B cell (primary cell): ENCODE data around the gene KIAA1614. TPM values are rescaled to one million over a fixed set of nuclear protein-coding genes. Genes with fewer than 3 reads are reported as not detected.
A peak's percentile ranks its signal among the peaks of the same experiment; 100 is the strongest.

ENCODE experiments used
- ATAC-seq: fragments of 200-7000 bp; cut with Tn5 transposase; one replicate; pipeline ENCODE4 v1.10.0; 2021; ENCODE audit warnings: low read depth, mild to moderate bottlenecking, moderate number of reproducible peaks, moderate library complexity
- CTCF ChIA-PET: fragments of 350-600 bp; sonication (Branson Sonifier 250); formaldehyde crosslinking; loops from one replicate; lab custom pipeline; 2021; ENCODE audit warnings: antibody characterized with exemption, inconsistent platforms; lab: Charles Lee
- POLR2A ChIA-PET: fragments of 350-600 bp; sonication (Branson Sonifier 250); formaldehyde crosslinking; loops from one replicate; lab custom pipeline; 2021; ENCODE audit warnings: antibody characterized with exemption; lab: Charles Lee
- DNase-seq: peaks from one replicate; pipeline ENCODE4 v3.0.0; 2013
- H2AFZ ChIP-seq: 2 replicates; pipeline ENCODE4 v1.6.1; 2012; ENCODE audit warnings: mild to moderate bottlenecking, low read depth, low read length; ENCODE audit not compliant: insufficient read depth, poor library complexity, severe bottlenecking
- H3K27ac ChIP-seq, 2 donors: 1 replicate in 1 of 2; 2 replicates in 1 of 2; pipeline ENCODE4 v1.5.1; 2012 to 2013; ENCODE audit warnings: low read length in 2 of 2, mild to moderate bottlenecking in 2 of 2, moderate library complexity in 1 of 2
- H3K27me3 ChIP-seq, 4 experiments: fragments of 200-600 bp in 1 of 4; sonication (generic) in 1 of 4; replicated peaks in 1 of 4; 1 replicate in 2 of 4; 2 replicates in 2 of 4; pipeline versions ENCODE4 v1.6.1 to v1.7.0; 2013 to 2016; ENCODE audit warnings: low read length in 3 of 4, mild to moderate bottlenecking in 2 of 4, mixed read lengths in 1 of 4, moderate library complexity in 1 of 4; ENCODE audit not compliant: insufficient read depth in 4 of 4, control insufficient read depth in 3 of 4; ENCODE audit errors: control extremely low read depth in 1 of 4
- H3K36me3 ChIP-seq, 2 experiments: replicated peaks in 1 of 2; 1 replicate in 1 of 2; 2 replicates in 1 of 2; pipeline versions ENCODE4 v1.6.1 to v1.7.1; 2013; ENCODE audit warnings: low read length in 1 of 2; ENCODE audit not compliant: insufficient read depth in 2 of 2, control insufficient read depth in 1 of 2; ENCODE audit errors: control extremely low read depth in 1 of 2, extremely low read depth in 1 of 2
- H3K4me1 ChIP-seq, 2 donors: fragments of 200-600 bp in 1 of 2; sonication (generic) in 1 of 2; 1 replicate in 1 of 2; 2 replicates in 1 of 2; pipeline versions ENCODE4 v1.5.1 to v1.6.1; 2013 to 2017; ENCODE audit warnings: low read length in 2 of 2; ENCODE audit not compliant: control insufficient read depth in 2 of 2, insufficient read depth in 2 of 2
- H3K4me2 ChIP-seq: replicated peaks from 2 replicates; pipeline ENCODE3; 2012; ENCODE audit warnings: mild to moderate bottlenecking, low read depth, low read length; ENCODE audit not compliant: poor library complexity, severe bottlenecking
- H3K4me3 ChIP-seq, 5 experiments: fragments of 200-600 bp in 1 of 5; sonication (generic) in 1 of 5; 1 replicate in 3 of 5; 2 replicates in 2 of 5; pipeline versions ENCODE4 v1.5.1 to v1.7.0; 2011 to 2016; ENCODE audit warnings: low read length in 4 of 5, mild to moderate bottlenecking in 4 of 5, low read depth in 2 of 5, control low read depth in 1 of 5, moderate library complexity in 1 of 5; ENCODE audit not compliant: insufficient read depth in 1 of 5; ENCODE audit errors: control extremely low read depth in 1 of 5, extremely low read depth in 1 of 5
- H3K79me2 ChIP-seq: fragments of 200-600 bp; sonication (generic); one replicate; pipeline ENCODE4 v1.6.0; 2016; ENCODE audit warnings: low read length; ENCODE audit not compliant: control insufficient read depth, insufficient read depth
- H3K9ac ChIP-seq: fragments of 200-600 bp; sonication (generic); 2 replicates; pipeline ENCODE4 v1.6.1; 2017; ENCODE audit warnings: mild to moderate bottlenecking, low read length, moderate library complexity
- H3K9me3 ChIP-seq, 3 donors: one replicate each; pipeline versions ENCODE4 v1.6.1 to v1.7.1; 2013; ENCODE audit warnings: low read length in 2 of 3; ENCODE audit not compliant: control insufficient read depth in 2 of 3, insufficient read depth in 1 of 3; ENCODE audit errors: control extremely low read depth in 1 of 3
- H4K20me1 ChIP-seq: 2 replicates; pipeline ENCODE4 v1.6.0; 2012; ENCODE audit warnings: mild to moderate bottlenecking, low read length; ENCODE audit not compliant: insufficient read depth, control insufficient read depth, poor library complexity, severe bottlenecking
- H3K27ac Mint-ChIP-seq: one replicate; pipeline ENCODE4 v1.8.0; 2021; ENCODE audit warnings: mixed read lengths
- H3K27me3 Mint-ChIP-seq: one replicate; pipeline ENCODE4 v1.8.0; 2021; ENCODE audit warnings: mixed read lengths
- H3K4me1 Mint-ChIP-seq: one replicate; pipeline ENCODE4 v1.8.0; 2021; ENCODE audit warnings: mixed read lengths
- H3K4me3 Mint-ChIP-seq: one replicate; pipeline ENCODE4 v1.8.0; 2021; ENCODE audit warnings: mixed read lengths
- H3K9me3 Mint-ChIP-seq: one replicate; pipeline ENCODE4 v1.8.0; 2022; ENCODE audit warnings: mixed read lengths; ENCODE audit not compliant: insufficient read depth
- CTCF ChIP-seq: fragments of 200-600 bp; IDR thresholded peaks from one replicate; pipeline ENCODE4 v1.8.0; 2022; ENCODE audit warnings: antibody characterized with exemption, mild to moderate bottlenecking
- EZH2 ChIP-seq: IDR thresholded peaks from 2 replicates; pipeline ENCODE4 v1.6.1; 2012; ENCODE audit warnings: borderline replicate concordance, low read depth, mild to moderate bottlenecking, moderate library complexity, low read length; ENCODE audit not compliant: insufficient read depth, poor library complexity, severe bottlenecking
- WGBS: methylation state at CpG from one replicate; pipeline ENCODE4 v1.1.5; 2013; ENCODE audit warnings: missing lambda C conversion rate; ENCODE audit not compliant: insufficient coverage; 5-methylcytosine and 5-hydroxymethylcytosine counted together
- intact Hi-C: fragments of 100-400 bp; cut with micrococcal nuclease; formaldehyde crosslinking; loops from one replicate; pipeline ENCODE4 v1.10.0; 2022
- polyA minus RNA-seq: library from RNA; depleted of rRNA, polyadenylated mRNA; stranded (reverse); fragments of >200 nt; gene quantifications from 2 replicates; pipeline ENCODE4 v1.2.3, GENCODE V29; 2012
- polyA plus RNA-seq: library from polyadenylated mRNA; depleted of rRNA; stranded (reverse); fragments of >200 nt; gene quantifications from 2 replicates; pipeline ENCODE4 v1.2.3, GENCODE V29; 2012
- total RNA-seq, 2 donors: library from RNA; stranded (reverse); fragments of 120-200 nt in 1 of 2; gene quantifications; 1 replicate in 1 of 2; 2 replicates in 1 of 2; pipeline versions ENCODE4 v1.2.3 to v1.2.4, GENCODE V29; 2013 to 2022

KIAA1614 gene, protein sequence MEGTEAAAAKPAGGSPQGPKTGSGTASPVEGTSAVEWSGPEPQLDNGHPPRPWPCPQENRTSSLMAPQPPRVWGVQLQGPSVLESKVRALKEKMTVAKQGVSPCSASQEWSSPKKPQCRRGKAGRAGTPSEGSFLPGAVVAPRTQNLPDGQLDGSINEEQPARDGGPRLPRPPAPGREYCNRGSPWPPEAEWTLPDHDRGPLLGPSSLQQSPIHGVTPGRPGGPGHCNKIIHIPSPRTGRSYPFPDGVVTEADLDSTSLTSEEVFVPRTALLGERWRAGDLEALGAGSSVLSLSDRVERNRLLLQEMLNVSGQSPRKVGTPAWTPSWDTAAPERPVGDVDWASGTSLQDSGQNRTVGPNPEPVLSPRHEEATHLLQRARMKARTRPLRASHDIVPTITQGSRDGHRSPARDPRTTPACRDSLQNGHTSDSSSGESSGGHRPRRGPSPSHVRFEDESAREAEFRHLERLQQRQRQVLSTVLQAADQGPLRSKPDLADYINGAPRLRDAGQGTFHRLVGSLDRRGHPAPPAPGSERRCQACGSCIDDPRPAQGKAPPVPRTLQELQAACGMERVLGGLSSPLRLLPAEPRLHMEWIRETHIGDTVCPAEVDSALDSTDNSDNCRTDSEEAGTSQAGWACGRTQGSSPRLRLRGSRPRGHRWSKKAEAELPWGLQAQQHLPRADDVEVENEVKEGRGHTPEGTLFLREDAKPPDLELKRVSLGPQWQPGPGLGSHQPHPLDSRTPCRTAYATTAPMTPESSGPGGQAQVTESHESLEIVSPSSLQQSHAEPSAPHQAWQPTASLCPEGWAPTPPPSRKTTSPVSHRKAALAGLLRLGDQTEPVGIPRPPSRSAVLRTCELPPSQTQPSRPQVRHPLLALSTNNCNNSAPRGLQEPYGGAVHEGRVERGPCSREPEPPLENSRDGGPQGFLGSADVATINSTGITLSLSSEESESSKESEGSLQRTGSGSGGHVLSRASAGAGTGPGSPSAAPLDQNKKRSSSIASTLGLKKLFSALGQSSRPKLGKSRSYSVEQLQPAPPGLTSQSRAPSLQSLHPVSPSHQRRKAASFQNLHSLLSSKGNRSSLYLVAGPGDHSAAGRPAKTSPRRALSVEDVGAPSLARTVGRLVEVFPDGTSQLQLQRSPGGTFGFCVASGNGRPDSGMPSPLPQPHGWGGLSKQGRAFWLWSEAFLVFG
- total RNA-seq: 0.22 and 0.46 TPM in 2 replicates
- 0.23 TPM for total RNA-seq (2013)
- polyA plus RNA-seq: 0.03 TPM in 1 of 2 replicates, not detected in the other
- 0.14 and 0.34 TPM in 2 replicates for polyA minus RNA-seq

DNA sequence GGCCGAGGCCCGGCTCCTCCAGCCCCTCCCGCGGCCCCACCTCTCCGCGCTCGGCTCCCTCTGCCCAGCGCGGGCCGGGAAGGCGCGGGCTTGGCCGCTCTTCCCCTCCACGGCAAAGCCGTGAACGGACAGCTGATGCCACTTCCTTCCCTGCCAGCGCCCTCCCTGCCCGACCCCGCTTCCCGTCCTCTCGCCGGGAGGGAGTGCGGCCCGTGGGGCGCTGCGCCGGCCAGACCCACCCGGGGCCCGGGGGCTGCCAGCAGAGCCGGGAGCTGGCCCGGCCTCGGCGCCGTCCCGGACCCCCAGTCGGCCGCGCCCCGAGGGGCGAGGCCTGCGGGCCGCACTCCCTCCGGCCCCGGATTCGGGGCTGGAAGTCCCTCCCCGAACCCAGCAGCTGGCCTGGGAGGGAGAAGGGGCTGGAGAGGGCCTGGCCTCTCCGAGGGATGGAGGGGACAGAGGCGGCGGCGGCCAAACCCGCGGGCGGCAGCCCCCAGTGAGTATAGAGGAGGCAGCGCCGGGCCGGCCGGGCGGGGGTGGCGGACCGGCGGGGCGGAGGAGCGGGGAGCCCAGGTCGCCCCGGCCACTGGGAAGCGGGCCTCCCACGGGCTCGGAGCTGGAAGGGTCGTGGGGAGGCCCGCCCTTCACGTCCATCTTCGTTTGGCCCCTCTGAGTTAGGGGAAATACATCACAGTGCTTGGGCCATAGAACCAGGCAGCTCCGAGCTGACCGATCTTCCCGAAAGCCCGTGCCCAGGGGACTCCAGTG lies at the start of gene KIAA1614:
TSS of gene KIAA1614 (plus strand) at position 97 of the 765 bp plus-strand sequence. CDS start at position 444, 347 bp downstream.
- CTCF ChIA-PET: no interaction called here

More for the DNA sequence above, at the start of gene KIAA1614:
- no peaks in the 10 kb centered on the region for H3K79me2 ChIP-seq
- no peaks in the 10 kb centered on the region for H4K20me1 ChIP-seq
- H3K27me3 ChIP-seq: peaks cover 0 to 22% (median 9%) of the 10 kb centered on the region in 4 experiments
- WGBS: 12% methylated on average over 76 of the region's 76 CpGs
- Mint-ChIP-seq H3K4me3 (peak within 1 kb of the TSS; percentile 73), H3K27ac (no peak within 1 kb of the TSS), H3K9me3 (no peaks in the 10 kb centered on the region), H3K27me3 (peaks cover 39% of the 10 kb centered on the region), H3K4me1 (peaks cover 14% of the 10 kb centered on the region)
- TF ChIP-seq EZH2 (no peak), CTCF (no peak)
- no peaks in the 10 kb centered on the region for H3K36me3 ChIP-seq
- H3K9me3 ChIP-seq: no peaks in the 10 kb centered on the region
- POLR2A ChIA-PET: no interaction called here
- H2AFZ ChIP-seq: peak within 1 kb of the TSS; percentile 38
- peaks cover 7 to 8% of the 10 kb centered on the region in 2 donors for H3K4me1 ChIP-seq
- peak within 1 kb of the TSS; percentile 72 for H3K4me2 ChIP-seq
- H3K27ac ChIP-seq: no peak within 1 kb of the TSS
- no peak for DNase-seq
- peak within 1 kb of the TSS in 4 of 5 experiments; percentile 6 to 28 (median 18) for H3K4me3 ChIP-seq
- intact Hi-C loops: no loop called here
- no peak for ATAC-seq
- H3K9ac ChIP-seq: peak within 1 kb of the TSS; percentile 23
